PC-3 (cell line): Measurements from ENCODE around the gene MAK.

ENCODE experiments used
- EZH2 ChIP-seq: fragments of 300-600 bp; sonication (generic); IDR thresholded peaks from one replicate; pipeline ENCODE4 v1.6.1; 2017; ENCODE audit warnings: antibody characterized with exemption, mild to moderate bottlenecking, low read length; ENCODE audit not compliant: unreplicated experiment
- EZH2phosphoT487 ChIP-seq: fragments of 300-600 bp; sonication (generic); IDR thresholded peaks from 2 replicates; pipeline ENCODE4 v1.6.1; 2018; ENCODE audit warnings: mild to moderate bottlenecking, antibody characterized with exemption, low read length, borderline replicate concordance
- TF ChIP-seq, protein P1 (sequence below): fragments of 300-600 bp; sonication (generic); conservative IDR thresholded peaks from 2 replicates; pipeline ENCODE4 v1.5.1; 2017; ENCODE audit warnings: antibody characterized with exemption, low read depth, mild to moderate bottlenecking, low read length

DNA sequence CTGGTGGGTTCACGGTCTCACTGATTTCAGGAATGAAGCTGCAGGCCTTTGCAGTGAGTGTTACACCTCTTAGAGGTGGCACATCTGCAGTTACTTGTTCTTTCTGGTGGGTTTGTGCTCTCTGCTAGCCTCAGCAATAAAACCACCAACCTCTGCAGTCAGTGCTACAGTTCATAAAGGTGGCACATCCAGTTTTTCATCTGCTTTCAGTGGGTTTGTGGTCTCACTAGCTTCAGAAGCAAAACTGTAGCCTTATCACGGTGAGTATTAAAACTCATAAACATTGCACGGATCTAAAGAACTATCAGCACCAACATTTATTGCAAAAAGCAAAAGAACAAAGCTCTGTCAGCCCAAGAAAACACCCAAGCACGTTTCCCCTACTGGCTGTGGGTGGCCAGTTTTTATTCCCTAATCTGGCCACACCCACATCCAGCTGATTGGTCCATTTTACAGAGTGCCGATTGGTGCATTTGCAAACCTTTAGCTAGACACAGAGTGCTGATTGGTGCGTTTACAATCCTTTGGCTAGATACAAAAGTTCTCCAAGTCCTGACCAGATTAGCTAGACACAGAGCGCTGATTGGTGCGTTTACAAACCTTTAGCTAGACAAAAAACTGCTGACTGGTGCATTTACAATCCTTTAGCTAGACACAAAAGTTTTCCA, 118.9 kb downstream of the MAK start:
- no peak for TF ChIP-seq EZH2
- TF ChIP-seq, protein P1, sequence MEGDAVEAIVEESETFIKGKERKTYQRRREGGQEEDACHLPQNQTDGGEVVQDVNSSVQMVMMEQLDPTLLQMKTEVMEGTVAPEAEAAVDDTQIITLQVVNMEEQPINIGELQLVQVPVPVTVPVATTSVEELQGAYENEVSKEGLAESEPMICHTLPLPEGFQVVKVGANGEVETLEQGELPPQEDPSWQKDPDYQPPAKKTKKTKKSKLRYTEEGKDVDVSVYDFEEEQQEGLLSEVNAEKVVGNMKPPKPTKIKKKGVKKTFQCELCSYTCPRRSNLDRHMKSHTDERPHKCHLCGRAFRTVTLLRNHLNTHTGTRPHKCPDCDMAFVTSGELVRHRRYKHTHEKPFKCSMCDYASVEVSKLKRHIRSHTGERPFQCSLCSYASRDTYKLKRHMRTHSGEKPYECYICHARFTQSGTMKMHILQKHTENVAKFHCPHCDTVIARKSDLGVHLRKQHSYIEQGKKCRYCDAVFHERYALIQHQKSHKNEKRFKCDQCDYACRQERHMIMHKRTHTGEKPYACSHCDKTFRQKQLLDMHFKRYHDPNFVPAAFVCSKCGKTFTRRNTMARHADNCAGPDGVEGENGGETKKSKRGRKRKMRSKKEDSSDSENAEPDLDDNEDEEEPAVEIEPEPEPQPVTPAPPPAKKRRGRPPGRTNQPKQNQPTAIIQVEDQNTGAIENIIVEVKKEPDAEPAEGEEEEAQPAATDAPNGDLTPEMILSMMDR: no peak
- TF ChIP-seq EZH2phosphoT487: no peak
